Ecto neural progenitor cell (in vitro differentiated cells): ENCODE results near the gene LBX1.
A peak's percentile ranks its signal among the peaks of the same experiment; 100 is the strongest.

Experiments
- DNase-seq: peaks from one replicate; pipeline ENCODE4 v3.0.0-alpha.2; 2018; ENCODE audit warnings: low spot score

Gene LBX1

DNA sequence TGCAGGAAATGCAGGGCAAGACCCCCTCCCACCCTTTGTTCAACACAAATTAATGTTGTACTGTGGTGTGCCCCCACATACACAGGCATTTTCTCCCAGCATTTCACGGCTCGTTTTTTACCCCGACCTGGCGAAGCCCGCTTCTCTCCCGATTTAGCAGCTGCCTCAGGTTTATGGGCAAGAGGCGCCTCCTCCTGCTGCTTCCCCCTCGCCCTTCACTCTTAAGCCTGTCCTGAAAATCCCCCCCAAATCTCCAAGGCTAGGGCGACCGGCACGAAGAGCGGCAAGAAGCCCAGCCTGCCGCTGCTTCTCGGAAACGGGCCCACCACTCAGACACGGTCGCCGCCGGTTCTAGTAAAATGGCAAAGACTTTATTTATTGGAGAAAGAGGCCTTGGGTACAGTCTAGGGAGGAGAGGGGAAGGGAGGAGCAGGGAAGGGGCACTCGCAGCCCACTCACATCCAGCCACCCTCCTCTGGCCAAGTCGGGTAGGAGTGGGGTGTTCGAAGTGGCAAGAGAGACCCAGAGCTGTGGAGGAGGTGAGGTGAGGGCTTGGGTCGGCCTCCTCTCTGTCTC lies 3.3 kb downstream of the LBX1 start:
- DNase-seq, result peak; percentile 53

- DNase-seq, result peak; percentile 72
These were observed 4.1 kb downstream of the LBX1 start for GRCh38 chr10:101224910-101225823.

GRCh38 chr10:101224060-101224909 lies 5.0 kb downstream of the LBX1 start:
- DNase-seq, result peak; percentile 64

- no peak for DNase-seq
These were observed 5.8 kb downstream of the LBX1 start for GRCh38 chr10:101223274-101224059.

DNA sequence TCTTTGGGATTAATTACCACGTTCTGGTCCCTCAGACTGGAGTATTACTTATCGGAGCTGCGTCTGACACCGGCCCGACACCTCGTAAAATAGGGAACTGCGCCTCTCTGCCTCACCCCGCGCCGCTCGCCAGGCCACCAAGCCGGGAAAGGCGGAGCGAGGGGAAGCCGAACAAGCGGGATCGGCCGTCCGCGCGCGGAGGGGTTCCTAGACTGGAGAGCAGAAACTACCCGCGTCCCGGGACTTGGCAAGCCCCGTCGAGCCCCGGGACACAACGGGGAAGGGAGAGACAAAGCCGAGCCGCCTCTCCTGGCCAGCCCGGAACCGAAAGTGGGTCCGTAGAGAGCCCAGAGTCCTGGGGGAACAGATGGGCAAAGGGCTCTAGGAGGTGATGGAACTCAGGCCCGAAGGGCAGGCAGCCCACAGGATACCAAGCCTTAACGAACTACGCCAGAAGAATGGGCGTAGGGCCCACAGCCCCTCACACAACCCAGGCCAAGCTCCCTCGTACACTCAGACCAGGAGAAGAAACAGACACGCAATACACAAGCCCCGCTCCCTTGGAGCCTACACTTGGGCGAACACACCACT lies 6.5 kb downstream of the LBX1 start:
- DNase-seq, result no peak

DNA sequence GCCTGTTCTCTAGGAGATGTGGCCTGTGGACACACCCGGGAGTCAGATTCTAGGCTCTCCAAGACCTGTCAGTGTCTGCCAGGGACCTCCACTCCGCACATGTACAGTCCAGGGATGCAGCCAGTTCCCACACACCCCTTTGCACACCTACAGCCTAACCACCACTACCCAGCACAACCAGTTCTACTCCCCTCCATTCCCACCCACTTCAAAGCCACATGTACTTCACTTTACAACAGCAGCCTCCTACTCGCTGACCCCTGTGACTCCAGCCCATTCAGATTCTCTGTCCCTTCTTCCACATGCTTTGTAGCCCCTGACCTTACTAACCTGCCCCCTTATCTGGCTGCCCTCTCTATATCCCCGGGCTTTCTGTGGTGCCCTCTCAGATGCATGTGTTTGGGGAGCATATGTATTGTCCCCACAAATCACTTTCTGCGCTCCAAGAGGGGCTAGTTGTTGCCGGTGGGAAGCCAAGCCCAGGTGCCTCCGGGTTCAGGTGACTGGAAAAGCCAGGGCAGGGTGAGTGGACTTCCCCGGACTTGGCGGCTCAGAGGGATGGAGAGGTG lies 7.2 kb downstream of the LBX1 start:
- DNase-seq, result no peak

DNA sequence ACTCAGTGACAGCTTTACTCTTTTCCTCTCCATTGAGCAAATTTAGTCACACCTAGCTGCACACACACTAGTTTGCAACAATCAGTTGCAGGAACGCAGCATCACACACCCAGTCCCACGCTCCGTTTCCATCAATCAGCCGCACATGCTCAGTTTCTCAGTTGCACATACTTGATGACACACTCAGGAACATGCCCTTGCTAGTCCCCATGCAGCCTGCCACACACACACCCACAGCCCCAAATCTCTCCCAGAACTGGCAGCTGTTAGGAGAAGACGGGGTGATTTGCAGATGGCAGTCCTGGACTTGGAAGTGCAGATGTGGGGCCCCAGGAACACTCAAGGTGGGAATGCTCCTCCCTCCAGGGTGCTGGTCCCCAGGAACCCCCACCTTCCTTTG lies 7.7 kb downstream of the LBX1 start:
- no peak for DNase-seq

- DNase-seq, result no peak
These were observed 9.3 kb downstream of the LBX1 start for GRCh38 chr10:101219946-101220451.

DNA sequence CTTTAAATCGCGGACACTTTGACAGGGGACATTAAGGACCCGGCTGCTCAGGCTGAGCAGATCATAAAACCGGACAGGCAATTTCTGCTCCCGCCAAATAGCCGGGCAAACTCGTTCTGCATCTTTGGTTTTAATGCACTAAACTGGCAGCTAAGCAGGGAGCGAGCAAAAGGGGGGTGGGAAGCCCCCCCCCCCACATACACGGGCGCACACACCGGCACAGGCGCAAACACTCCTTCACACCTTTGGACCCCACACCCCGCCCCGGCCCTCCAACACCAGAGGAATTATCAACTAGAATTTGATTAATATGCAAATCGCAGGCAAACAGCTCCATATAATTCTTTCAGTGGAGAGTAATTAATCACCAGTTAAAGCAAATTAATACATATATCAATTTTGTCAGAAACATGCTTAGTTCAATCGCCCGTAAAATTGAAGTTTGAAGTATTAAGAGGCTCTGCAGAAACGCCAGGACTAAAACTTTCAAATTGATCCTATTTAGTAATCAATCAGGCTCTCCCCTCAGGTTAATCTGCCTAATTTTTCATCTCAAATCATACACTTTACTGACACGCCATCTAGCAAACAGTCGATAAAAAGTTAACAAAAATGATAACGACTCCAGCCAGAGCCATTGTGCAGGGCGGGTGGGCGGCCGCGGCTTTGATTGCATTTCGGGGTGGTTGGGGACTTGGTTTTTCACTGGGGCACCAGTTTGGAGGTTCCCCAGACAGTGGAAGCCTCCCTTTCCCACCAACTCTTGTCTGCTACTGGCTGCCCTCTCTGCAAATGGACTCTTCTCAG lies 9.9 kb downstream of the LBX1 start:
- no peak for DNase-seq

- peak; percentile 55 for DNase-seq
These were observed 10.7 kb downstream of the LBX1 start for GRCh38 chr10:101218351-101219138.

- DNase-seq, result peak; percentile 92
These were observed 11.6 kb downstream of the LBX1 start for GRCh38 chr10:101217450-101218281.

- no peak for DNase-seq
These were observed 12.2 kb downstream of the LBX1 start for GRCh38 chr10:101217044-101217425.

DNA sequence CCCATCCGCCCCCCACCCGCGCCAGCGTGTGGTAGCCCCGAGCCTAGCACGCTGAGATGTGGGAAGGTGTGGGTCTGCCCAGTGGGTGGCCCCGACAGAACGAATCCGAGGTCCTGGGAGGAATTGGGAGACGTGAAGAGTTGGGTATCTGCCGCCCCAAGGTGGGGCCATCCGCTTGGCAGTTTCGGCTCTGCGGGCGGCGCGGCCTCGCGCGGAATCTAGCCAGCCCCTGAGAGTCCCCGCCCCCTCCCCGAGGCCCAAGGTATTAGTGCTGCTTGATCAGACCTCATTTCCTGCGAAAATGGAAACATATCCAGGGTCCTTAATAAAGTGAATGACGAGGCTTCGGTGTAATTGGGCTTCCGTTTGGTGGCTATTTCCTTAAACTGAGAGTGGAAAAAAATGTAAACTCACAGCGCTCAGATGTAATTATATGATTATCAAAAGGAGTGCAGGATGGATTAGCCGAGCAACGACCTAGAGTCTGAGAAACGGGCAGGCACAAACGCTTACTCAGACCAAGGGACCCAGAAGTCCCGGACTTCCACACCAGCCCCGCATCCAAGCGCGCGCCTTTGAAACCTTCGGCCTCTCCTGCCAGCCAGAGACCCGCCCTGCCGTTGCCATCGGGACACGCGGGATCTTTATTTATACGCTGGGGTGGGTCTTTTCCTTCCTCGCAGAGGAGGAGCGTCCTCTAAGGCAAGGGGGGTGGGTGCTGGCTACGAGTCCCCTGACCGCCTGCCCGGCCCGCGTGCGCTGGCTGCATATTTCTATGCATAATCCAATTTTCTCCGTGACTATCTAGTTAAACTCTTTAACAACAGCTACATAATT lies 12.8 kb downstream of the LBX1 start:
- peak; percentile 54 for DNase-seq

DNA sequence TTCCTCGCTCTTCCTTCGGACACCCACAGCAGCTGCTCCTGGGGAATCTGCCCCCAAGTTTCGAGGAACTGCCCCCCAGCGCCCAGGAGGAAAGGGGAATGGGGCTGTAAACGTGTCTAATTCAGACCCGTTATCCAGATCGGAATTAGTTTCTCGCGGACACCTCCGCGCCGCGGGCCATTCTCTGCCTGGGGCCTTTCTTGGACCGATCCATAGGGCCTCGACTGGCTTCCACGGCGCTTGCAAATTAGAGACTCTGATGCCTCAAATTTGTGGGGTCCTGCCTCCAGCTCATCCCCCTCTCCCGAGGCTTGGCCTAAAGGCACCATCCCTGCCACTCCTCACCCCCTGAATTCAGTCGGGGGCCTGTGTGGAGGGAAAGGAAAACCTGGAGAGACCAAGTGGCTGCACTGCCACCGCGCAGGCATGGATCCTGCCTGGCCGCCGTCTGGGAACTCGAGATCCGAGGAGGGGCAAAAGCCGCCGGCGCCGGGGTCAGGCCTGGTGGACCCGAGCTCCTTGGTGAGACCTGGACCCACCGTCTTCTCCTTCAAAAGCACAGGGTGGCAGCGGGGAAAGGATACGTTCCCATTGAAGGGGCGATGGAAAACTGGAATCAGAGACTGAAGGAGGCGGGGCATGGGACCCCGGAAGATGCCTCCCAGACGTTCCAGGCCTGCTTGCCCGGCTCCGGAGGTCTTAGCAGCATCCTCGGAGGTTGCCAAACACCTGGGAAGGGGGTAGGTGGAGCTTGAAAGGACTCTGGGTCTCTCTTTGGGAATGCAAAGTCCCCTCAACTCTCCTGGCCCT lies 13.7 kb downstream of the LBX1 start:
- no peak for DNase-seq

- peak; percentile 89 for DNase-seq
These were observed 14.5 kb downstream of the LBX1 start for GRCh38 chr10:101214446-101215396.
